Activated CD4-positive, alpha-beta T cell treated with anti-CD3 and anti-CD28 coated beads, Interleukin-2, amount 50 U/mL, for 48 hours (primary cell): ENCODE results near the gene DNAH10.
"Not testable (repeated sequence)": the region's sequence is repeated elsewhere in the genome, so short reads cannot be mapped to it uniquely, and the experiment has no call there.

Source experiments
- DNase-seq, 2 experiments: peaks; one replicate each; pipeline ENCODE4 v3.0.0-alpha.2; 2020

Gene DNAH10

DNA sequence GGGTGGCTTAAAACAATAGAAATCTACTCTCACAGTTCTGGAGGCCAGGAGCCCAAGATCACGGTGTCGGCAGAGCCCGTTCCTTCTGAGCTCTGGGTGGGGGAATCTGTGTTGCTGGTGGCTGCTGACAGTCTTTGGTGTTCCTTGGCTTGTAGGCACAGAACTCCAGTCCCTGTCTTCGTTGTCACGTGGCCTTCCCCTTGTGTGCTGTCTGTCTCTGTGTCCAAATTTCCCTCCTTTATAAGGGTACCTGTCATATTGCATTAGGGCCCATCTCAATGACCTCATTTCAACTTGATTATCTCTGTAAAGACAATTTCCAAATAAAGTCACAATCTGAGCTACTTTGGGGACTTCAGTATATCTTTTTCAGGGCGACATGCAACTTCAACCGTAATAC, 128.9 kb downstream of the DNAH10 start:
- no peak for DNase-seq

DNA sequence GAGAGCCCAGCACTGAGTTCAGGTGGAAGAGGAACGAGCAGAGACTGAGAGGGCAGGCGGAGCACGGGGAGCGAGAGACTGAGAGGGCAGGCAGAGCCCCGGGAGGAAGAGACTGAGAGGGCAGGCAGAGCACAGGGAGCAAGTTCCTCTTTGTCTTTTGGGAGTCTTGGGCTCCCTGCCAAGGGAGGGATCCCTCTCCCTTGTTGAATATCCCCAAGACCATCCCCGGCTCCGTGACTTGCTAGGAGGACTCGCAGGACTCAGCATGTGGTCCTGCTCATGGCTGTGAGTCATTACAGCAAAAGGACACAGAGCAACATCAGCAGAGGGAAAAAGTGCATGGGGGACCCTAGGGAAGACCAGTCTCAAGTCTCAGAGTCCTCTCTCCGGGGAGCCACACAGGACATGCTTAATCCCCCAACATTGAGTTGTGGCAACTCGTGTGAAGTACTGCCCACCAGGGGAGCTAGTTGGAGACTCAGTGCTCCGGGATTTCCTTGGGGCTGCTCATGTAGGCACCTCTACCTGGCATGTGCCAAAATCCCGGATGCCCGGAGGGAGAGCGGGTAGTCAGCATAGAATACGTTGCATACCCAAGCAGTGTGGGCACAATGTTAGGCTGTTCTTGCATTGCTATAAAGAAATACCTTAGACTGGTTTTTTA, 129.5 kb downstream of the DNAH10 start:
- DNase-seq = no peak

DNA sequence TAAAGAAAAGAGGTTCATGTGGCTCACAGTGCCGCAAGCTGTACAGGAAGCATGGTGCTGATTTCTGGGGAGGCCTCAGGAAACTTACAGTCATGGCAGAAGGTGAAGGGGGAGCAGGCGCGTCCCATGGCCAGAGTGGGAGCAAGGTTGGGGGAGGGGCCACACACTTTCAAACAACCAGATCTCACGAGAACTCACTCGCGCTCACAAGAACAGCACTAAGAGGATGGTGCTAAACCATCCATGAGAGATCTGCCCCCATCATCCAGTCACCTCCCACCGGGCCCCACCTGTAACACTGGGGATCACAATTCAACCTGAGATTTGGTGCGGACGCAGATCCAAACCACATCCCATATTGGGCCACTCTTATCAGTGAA, 130.1 kb downstream of the DNAH10 start:
- DNase-seq = no peak

GRCh38 chr12:123892853-123893252, 130.8 kb downstream of the DNAH10 start:
- no peak for DNase-seq

DNA sequence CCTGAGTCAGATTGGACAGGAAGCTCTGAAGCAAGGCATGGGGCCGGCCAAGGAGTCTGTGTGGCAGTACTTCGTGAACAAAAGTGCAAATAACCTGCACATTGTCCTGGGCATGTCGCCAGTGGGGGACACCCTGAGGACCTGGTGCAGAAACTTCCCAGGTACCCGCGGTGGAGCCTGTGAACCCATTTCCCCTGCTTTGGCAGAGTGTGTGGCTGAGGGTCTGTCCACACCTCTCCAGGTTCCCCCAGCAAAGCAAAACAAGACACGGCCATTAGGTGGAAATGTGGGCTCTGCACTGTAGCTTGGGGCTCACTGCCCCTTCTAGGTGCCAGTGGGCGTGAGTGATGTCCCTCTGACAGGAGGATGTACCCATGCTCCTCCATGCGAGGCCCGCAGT, 131.2 kb downstream of the DNAH10 start:
- DNase-seq = no peak

DNA sequence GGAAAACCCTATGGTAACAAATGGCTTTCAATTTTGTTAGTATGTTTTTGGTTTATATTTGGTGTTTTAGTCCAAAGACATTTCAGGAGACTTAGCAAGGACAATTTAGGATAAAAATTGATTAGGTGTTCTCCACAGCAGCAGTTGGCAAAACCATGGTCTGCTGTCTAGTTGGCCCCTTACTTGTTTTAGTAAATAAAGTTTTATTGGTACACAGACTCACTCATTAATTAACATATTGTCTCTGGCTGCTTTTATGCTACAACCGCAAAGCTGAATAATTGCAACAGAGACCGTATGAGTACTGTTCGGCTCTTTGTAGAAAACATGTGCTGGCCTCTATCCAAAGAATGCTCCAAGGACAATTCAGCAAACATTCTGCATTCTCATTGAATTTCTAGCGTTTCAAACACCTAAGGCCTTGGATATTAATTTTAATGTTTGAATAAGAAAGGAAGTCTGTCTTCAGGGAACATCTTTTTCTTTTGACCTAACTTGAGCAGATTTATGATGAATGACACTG, 132.8 kb downstream of the DNAH10 start:
- no peak for DNase-seq

- no peak for DNase-seq
Measured at GRCh38 chr12:123895451-123895850, 133.3 kb downstream of the DNAH10 start.

DNA sequence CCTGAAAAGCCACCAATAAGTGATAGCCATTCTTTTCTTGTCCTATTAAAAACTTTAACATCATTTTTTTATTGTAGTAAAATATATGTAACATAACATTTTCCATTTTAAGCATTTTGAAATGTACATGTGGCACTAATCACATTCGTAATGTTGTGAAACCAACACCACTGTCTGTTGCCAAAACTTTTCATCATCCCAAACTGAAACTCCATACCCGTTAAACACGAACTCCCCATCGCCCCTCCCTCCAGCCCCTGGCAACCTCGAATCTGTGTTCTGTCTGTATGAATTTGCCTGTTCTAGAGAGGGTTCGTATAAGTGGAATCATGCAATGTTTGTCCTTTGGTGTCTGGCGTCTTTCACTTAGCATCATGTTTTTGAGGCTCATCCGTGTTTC, 134.7 kb downstream of the DNAH10 start:
- no peak for DNase-seq

GRCh38 chr12:123897221-123897620, 135.1 kb downstream of the DNAH10 start:
- DNase-seq = no peak

- no peak for DNase-seq
Measured at GRCh38 chr12:123898673-123899072, 136.6 kb downstream of the DNAH10 start.

- no peak for DNase-seq
Measured at GRCh38 chr12:123899368-123899767, 137.3 kb downstream of the DNAH10 start.

DNA sequence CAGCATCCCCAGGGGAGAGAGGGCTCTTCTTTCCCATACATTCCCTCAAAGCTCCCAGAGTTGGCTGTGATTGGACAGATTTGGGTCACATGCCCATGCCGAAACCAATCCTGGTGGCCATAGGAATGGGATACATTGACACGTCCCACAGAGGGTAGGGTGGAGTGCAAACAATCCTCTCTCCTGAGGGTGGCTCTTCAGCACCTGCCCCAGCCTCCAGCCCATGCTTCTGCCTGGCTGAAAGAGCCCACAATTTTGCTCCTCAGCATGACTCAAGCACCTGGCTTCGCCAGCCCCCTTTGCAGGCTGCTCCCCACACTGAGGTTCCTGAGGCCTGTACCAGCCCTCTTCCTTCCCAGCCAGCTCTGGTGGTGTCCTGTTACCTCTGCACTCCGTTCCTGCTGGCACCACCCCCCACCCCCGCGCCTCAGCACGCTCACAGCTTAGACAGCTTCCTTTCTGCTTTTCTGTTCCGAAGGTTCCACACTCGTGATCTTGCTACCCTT, 138.8 kb downstream of the DNAH10 start:
- peak; percentile 7 to 14 for DNase-seq

- DNase-seq = no peak
Measured at GRCh38 chr12:123902821-123903220, 140.7 kb downstream of the DNAH10 start.

DNA sequence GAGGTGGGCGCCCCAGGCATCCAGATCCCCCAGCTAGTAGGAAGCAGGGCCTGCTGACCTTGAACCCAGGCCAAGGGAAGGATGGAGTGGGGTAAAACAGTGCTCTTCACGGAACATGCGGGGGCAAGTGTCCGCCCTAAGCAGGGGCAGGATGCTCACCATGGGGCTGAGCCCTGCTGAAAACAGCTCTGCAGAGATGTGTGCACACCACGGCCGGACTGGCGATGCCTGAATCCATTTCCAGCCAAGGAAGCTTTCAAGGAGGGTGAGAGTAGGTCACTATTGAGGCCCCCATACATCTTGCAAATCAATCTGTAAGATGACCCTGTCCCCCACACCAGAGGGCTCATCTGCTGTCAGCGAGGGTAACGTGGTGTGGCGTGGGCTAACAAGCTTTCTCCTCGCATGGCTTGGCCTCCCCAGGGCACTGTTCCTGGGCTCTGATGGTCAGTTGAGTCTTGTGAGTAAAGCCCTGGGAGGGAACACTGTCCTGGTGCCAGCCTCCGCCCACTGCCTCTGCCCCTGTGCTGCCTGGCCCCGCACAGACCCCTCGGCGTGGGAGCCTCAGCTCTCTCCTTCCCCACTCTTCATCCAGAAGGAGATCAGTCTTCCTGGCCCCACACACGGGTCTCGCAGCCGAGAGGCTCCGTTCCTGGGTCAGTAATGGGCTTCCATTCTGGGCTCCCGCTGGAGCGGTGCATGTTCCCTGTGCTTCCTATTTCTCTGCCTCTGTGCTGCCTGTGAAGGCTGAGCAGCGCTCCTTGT, 141.4 kb downstream of the DNAH10 start:
- DNase-seq = no peak

- DNase-seq = peak; percentile 58 to 73
Measured at GRCh38 chr12:123905319-123905925, 143.3 kb downstream of the DNAH10 start.

DNA sequence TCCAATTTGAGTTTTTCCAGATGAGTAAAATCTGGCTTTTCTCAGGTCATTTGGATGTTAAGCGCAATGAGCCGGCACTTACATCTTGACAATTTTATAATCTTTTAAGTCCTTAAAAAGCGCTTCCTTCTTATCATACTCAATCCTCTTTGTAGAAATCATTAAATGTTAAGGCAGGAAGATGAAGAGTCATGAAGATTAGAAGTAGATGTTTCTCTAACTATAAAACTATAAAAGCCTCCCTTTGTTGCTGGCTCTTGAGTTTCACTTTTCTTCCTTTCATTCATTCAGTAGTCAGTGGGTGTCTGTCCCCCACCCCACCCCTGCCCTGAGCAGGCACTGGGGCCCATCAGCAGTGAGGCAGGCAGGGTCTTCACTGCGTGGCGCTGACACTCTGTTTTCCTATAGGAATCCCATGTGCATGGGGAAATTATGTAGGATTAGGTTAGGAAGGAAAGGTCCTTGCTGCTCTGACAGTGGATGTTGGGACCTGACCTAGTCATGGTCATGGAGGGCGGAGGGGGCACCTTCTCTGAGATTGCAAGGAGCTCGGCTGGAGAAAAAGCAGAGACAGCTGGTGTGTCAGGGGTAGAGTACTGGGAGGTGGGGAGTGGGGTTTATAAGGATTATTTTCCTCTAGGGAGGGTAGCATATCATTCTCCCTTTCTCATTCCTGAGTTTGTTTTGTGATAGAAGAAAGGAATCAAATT, 144.8 kb downstream of the DNAH10 start:
- no peak for DNase-seq

DNA sequence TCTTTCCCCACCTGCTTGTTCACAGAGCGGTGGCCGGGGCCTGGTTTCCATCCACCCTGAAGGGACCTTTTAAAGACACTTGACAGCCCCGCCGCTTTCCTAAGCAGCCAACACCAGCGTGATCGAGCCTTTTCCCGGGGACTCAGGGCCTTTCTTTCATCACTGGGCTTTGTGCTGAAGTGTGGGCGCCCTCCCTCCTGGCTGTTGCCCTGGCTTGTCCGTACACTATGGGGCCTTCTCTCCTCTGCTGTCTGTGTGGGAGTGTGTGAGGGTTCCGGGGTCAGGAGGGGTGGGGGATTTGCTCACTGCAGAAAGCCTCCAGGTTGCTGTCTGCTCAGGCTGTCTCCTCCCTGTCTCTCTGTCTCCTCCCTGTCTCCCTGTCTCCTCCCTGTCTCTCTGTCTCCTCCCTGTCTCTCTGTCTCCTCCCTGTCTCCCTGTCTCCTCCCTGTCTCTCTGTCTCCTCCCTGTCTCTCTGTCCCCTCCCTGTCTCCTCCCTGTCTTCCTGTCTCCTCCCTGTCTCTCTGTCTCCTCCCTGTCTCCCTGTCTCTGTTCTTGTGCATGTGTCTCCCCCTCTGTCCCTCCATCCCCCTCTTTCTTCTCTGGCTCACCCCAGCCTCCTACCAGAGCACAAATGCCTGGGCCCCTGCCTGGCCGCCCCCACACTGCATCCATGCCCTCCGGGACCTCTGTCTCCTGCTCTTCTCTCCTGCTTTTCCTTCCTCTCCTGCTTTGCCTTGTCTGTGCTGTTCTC, 145.8 kb downstream of the DNAH10 start:
- DNase-seq = no peak

DNA sequence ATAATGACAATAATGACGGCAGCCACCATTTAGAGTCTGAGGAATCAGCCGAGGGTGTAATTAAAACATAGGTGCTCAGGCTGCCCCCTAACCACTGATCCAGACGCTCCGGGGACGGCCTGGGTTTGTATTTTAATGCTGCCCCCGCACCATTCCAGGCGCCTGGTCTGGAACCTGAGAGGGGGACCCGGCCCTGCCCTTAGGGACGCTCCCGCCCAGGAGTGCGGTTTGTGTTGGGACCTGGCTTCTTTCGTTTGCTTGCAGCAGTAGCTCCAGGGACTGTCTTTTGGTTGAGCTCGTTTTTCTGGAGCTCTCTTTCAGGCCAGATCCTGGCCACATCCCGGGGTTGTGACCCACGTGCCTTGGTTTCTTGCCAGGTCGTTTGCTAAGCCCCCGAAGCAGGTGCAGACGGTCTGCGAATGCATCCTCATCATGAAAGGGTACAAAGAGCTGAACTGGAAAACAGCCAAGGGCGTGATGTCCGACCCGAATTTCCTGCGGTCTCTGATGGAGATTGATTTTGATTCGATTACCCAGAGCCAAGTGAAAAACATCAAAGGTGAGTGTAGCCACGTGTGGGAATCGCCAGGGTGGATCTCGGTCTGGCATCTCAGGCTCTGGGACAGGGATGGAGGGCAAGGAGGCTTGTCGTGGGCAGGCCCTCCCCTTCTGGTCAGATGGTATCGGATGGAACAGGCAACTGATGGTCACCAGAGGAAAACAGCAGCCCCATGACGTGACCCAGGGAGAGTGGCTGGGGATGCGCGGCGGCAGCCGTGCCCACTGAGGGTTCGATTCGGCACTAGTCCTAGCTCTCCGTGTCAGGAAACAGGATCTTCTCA, 147.0 kb downstream of the DNAH10 start:
- DNase-seq = no peak

- no peak for DNase-seq
Measured at GRCh38 chr12:123910057-123910456, 148.0 kb downstream of the DNAH10 start.

DNA sequence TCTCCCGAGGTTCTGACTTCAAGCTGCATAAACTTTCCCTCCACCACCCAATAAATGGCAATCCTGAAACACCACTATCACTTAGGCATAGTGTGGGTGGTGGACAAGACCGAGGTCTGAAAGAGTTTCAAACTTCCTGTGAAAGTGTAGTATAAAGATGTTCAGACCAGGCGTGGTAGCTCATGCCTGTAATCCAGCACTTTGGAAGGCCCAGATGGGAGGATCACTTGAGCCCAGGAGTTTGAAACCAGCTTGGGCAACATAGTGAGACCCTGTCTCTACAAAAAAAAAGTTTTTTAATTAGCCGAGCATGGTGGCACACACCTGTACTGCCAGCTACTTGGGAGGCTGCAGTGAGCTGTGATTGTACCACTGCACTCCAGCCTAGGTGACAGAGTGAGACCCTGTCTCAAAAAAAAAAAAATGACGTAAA, 148.7 kb downstream of the DNAH10 start:
- no peak for DNase-seq

- DNase-seq = not testable (repeated sequence)
Measured at GRCh38 chr12:123911672-123912409, 149.7 kb downstream of the DNAH10 start.
